ENCODE measurements around the gene CDK6.
"Not testable (repeated sequence)": the region's sequence is repeated elsewhere in the genome, so short reads cannot be mapped to it uniquely, and the experiment has no call there.

The CDK6 gene

DNA sequence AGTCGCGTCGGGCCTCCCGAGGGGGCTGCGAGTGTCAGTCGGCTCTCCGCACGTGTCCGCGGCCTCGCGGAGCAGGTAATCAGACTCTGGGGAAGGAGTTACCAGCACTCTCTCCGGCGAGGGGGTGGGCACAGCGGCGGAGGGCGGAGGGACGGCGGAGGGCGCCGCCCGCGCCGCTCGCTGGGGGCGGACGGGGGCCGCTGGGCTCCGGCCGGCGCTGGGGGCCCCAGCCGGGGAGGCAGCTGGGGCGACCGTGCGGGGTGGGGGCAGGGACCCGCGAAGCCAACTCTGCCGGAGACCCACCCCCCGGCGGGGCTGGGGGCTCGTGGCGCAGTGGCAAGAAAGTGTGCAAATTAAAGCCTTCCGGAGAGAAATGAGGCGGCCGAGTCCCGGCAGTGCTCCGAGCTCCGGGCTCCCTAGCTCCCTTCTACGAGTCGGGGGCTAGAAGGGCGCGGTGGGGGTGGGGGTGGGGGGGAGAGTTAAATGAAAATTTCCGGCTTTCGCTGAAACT, at the start of gene CDK6:
CDK6 (minus strand) TSS at position 85 of the 511 bp plus-strand sequence. CDS start 3,250 bp downstream, outside the sequence.
- peak; percentile 67 for DNase-seq

- DNase-seq = not testable (repeated sequence)
These were observed 49.7 kb upstream of the CDK6 start for GRCh38 chr7:92886039-92886438.

- DNase-seq = no peak
These were observed 47.8 kb upstream of the CDK6 start for GRCh38 chr7:92884218-92884617.

- no peak for DNase-seq
These were observed 46.4 kb upstream of the CDK6 start for GRCh38 chr7:92882760-92883159.

- no peak for DNase-seq
These were observed 44.7 kb upstream of the CDK6 start for GRCh38 chr7:92881091-92881485.

DNA sequence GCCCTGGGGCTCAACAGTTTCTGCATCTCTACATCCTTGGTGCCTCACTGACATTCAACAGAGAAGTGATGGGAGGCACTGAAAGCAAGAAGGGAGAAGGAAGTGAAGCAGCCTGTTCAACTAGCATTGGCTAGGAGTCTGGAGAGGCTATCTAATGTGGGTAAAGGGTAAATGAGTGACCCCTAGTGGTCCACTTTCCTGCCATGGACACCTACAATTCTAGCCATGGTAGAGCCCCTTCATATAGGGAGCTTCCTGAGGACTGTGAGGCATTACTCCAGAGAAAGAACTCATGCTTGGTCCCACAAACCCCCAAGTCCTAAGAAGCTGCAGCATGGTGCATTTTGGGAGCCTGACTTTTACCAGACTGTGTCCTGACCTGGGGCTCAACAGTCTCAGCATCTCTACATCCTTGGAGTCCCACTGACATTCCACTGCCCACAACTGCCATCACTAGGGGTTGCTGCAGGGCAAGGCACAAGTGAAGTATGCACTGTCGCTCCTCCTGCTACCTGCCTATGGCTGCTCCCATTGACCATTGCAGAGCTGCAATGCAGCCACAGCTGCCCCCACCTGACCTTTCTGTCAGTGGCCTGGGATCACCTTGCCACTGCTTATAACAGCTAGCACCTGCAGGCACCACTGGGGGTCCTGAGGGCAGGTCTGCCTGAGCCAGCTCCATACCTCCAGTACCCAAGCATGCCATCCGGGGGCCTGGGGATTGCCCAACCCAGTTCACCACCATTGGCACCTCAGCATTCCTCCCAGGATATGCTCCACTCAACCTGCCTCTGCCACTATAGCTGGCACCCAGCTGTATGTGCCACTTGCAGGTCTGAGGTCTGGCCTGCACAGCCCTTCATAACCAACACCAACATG, 44.1 kb upstream of the CDK6 start:
- no peak for DNase-seq

- no peak for DNase-seq
These were observed 41.0 kb upstream of the CDK6 start for GRCh38 chr7:92877367-92877766.

DNA sequence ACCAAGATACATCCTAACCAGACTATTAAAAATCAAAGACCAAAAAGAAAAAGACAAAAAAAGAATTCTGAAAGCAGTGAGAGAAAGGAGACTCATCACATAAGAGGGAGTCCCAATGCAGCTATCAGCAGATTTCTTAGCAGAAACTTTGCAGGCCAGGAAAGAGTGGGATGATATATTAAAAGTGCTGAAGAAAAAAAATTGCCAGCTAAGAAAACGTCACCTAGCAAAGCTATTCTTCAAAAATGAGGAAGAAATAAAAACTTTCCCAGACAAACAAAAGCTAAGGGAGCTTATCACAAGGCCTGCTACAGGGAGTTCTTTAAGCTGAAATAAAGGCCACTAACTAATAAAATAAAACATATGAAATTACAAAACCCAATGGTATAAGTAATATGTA, 40.5 kb upstream of the CDK6 start:
- DNase-seq = no peak

DNA sequence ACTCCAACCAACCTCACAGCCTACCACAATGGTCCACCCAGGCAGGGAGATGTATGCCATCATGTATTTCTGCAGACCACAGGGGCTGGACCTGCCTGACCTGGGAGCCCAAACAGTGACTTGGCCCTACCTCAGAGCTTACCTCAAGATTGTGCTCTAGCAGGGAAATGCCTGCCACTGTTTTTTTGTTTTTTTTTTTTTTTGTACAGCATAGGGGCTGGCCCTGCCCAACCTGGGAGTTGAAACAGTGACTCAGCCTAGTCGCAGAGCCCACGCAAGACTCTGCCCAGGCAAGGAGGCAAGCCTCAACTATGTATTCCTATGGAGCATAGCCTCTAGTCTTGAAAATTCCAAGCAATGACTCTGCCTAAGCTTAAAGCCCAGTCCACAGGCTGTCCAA, 39.3 kb upstream of the CDK6 start:
- DNase-seq = no peak

DNA sequence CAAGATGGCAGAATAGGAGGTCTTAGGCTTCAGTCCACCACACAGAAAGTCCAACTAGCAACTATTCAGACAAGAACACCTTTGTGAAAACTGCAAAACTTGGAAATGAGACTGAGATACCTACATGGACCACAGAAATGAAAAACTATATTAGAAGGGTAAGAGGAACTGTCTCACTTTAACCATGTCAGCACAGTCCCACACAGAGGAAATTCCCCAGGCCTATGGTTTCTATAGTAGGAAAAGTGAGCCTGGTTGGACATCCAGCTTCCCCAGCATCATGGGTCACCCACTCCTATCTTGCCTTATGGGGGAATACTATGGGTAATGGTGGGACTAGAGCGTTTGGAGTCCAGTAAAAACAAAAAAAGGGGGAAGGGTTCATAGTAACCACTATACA, 38.8 kb upstream of the CDK6 start:
- DNase-seq = no peak

- DNase-seq = no peak
These were observed 38.2 kb upstream of the CDK6 start for GRCh38 chr7:92874567-92874966.

DNA sequence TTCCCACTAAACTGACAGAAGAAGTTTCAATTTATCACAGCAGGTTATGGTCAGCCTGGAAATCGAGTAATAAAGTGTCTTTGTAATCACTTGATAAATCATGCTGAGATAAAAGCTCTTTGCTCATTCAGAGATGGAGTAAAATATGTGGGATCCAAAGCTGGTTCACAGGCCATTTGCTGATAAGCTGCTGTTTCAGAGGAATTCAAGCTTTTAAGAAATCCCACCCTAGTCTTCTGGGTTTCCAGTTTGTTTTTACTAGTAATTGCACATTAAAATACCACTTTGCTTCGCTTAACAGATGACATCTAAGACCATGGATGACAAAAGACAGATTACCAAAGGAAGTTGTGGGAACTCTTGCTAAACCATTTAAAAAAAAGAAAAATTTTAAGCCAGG, 37.4 kb upstream of the CDK6 start:
- DNase-seq = no peak

GRCh38 chr7:92872701-92873100, 36.3 kb upstream of the CDK6 start:
- no peak for DNase-seq

- no peak for DNase-seq
These were observed 32.4 kb upstream of the CDK6 start for GRCh38 chr7:92868683-92869293.

GRCh38 chr7:92864169-92864568, 27.8 kb upstream of the CDK6 start:
- not testable (repeated sequence) for DNase-seq

GRCh38 chr7:92856436-92856835, 20.1 kb upstream of the CDK6 start:
- DNase-seq = no peak

- no peak for DNase-seq
These were observed 18.3 kb upstream of the CDK6 start for GRCh38 chr7:92854501-92855238.

GRCh38 chr7:92851732-92852131, 15.4 kb upstream of the CDK6 start:
- DNase-seq = no peak

DNA sequence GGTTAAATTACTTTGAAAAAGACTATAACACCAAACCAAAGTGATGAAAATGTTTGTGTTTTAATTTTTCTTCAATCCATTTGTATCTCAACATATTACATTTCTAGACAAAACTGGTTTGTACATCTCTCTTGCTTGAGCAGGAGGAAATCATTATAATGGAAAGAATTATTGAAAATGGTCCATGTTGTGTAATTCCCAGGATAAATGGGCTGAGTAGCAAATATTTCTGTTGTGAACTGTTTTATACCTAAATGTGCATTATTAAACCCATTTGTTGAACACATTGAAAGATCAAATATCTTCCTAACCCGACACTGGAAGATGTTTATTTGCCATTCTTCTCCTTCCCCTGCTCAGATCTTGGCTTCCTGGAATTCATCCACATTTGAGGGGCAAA, 14.1 kb upstream of the CDK6 start:
- DNase-seq = no peak

DNA sequence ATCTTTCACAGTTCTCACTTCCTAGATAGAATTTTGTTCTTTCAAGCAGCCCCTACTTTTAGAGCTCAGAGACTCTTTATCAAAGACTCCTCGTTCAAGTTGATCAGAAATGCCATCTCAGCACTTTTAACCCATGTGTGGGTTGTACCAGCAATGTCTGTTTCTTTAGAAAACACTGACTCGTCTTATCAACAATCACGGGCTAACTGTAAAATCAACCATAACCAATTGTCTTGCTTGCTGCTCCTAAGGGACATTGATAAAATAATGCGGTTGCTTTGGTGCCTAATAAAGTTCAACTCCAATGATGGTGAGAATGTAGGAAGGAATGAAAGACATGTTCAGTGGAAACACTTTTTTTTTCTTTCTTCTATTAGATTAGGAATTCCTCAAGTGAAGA, 12.9 kb upstream of the CDK6 start:
- DNase-seq = no peak

DNA sequence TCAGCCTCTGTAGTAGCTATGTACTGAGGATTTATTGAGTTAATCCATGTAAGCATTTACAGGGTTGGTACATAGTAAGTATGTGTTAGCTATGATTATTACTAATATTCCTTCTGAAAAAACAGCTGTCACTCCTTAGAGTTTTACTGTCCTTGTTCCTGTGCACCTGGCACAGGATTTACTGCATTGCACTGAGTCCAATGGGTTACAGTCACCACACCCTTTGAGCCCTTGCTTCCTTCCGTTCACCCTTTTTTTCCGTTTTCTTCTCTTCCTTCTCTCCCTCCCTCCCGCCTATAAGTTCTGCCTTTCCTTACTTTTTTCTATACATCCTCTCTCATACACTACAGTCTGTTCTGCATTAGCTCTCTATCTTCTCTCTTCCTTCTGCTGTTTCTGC, 12.5 kb upstream of the CDK6 start:
- DNase-seq = no peak

DNA sequence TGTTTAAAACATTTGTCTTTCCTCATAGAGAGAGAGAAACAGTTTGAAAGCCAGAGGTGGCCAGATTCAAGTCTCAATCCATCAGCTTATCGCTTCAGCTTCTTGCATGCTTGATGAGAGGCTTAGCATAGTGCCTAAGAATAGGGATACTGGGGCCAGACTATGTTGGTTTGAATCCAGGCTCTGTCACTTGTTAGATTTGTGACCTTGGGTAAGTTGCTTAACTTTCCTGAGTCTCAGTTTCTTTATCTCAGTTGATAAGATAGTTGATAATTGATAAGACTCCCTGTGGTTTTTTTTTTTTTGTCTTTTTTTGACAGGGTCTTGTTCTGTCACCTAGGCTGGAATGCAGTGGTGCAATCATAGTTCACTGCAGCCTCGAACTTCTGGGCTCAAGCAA, 12.1 kb upstream of the CDK6 start:
- DNase-seq = no peak

- no peak for DNase-seq
These were observed 10.9 kb upstream of the CDK6 start for GRCh38 chr7:92847305-92847704.

- DNase-seq = no peak
These were observed 9.4 kb upstream of the CDK6 start for GRCh38 chr7:92845736-92846135.
